OCI-LY3 (cell line): Measurements from ENCODE around the gene PLEK2.
"Not testable (repeated sequence)": the region's sequence is repeated elsewhere in the genome, so short reads cannot be mapped to it uniquely, and the experiment has no call there.

ENCODE experiments used
- H2AFZ ChIP-seq: fragments of 200-600, 300-600 bp; shearing (Covaris generic); 2 replicates; pipeline ENCODE4 v1.6.0; 2014; ENCODE audit warnings: antibody characterized with exemption, low read depth, low read length
- H3K27ac ChIP-seq: fragments of 200-600, 300-600 bp; sonication (generic); 2 replicates; pipeline ENCODE4 v1.5.1; 2014; ENCODE audit warnings: mild to moderate bottlenecking, low read length, moderate library complexity, mixed read lengths
- H3K27me3 ChIP-seq: fragments of 200-600, 300-600 bp; sonication (generic); 2 replicates; pipeline ENCODE4 v1.6.1; 2014; ENCODE audit warnings: low read depth, low read length, mixed read lengths
- H3K36me3 ChIP-seq: fragments of 200-600, 300-600 bp; sonication (generic); replicated peaks from 2 replicates; pipeline ENCODE3; 2014; ENCODE audit warnings: low read depth, low read length, mixed read lengths
- H3K4me1 ChIP-seq: fragments of 300-600, 200-600 bp; sonication (generic); 2 replicates; pipeline ENCODE4 v1.6.1; 2014; ENCODE audit warnings: low read length, mixed read lengths
- H3K4me2 ChIP-seq: fragments of 200-600, 300-600 bp; sonication (generic); 2 replicates; pipeline ENCODE4 v1.6.1; 2014; ENCODE audit warnings: low read length, mixed read lengths
- H3K4me3 ChIP-seq: fragments of 300-600, 200-600 bp; sonication (generic); 2 replicates; pipeline ENCODE4 v1.5.1; 2014; ENCODE audit warnings: antibody characterized with exemption, mild to moderate bottlenecking, low read length, moderate library complexity
- H3K79me2 ChIP-seq: fragments of 300-600, 200-600 bp; shearing (Covaris generic); 2 replicates; pipeline ENCODE4 v1.6.1; 2014; ENCODE audit warnings: mild to moderate bottlenecking, low read length, mixed read lengths
- H3K9ac ChIP-seq: fragments of 300-600, 200-600 bp; shearing (Covaris generic); 2 replicates; pipeline ENCODE4 v1.6.0; 2014; ENCODE audit warnings: mild to moderate bottlenecking, low read length, moderate library complexity
- H3K9me3 ChIP-seq: fragments of 200-600, 300-600 bp; shearing (Covaris generic); 2 replicates; pipeline ENCODE4 v1.6.1; 2014; ENCODE audit warnings: low read length, mixed read lengths; ENCODE audit not compliant: insufficient read depth
- H4K20me1 ChIP-seq: fragments of 200-600, 300-600 bp; sonication (generic); 2 replicates; pipeline ENCODE4 v1.6.1; 2016; ENCODE audit warnings: low read length, mixed read lengths; ENCODE audit not compliant: insufficient read depth
- CTCF ChIP-seq: fragments of 200-600, 300-600 bp; sonication (generic); IDR thresholded peaks from 2 replicates; pipeline ENCODE4 v1.5.1; 2014; ENCODE audit warnings: antibody characterized with exemption, low read length, low read depth
- EZH2phosphoT487 ChIP-seq: fragments of 200-600 bp; shearing (Covaris generic); IDR thresholded peaks from 2 replicates; pipeline ENCODE4 v1.6.1; 2018; ENCODE audit warnings: antibody characterized with exemption, mixed run types, low read depth

Gene PLEK2

GRCh38 chr14:67456732-67457131 is 44.8 kb upstream of the PLEK2 start:
- Histone ChIP-seq H3K4me2 (no peak overlapping the region), H3K9ac (no peak overlapping the region), H3K4me3 (no peak overlapping the region), H3K36me3 (no peaks in the 10 kb centered on the region), H3K79me2 (no peaks in the 10 kb centered on the region), H3K9me3 (no peaks in the 10 kb centered on the region), H3K27me3 (peaks cover 53% of the 10 kb centered on the region), H2AFZ (no peak overlapping the region), H4K20me1 (no peaks in the 10 kb centered on the region), H3K27ac (no peak overlapping the region), H3K4me1 (peaks cover 6% of the 10 kb centered on the region)
- no peak for TF ChIP-seq CTCF
- TF ChIP-seq EZH2phosphoT487 = no peak

- H3K9ac ChIP-seq = no peak overlapping the region
- H3K4me2 ChIP-seq = no peak overlapping the region
- no peak overlapping the region for H2AFZ ChIP-seq
- no peak overlapping the region for H3K27ac ChIP-seq
- H3K79me2 ChIP-seq = no peaks in the 10 kb centered on the region
- H3K4me3 ChIP-seq = no peak overlapping the region
- H3K27me3 ChIP-seq = peaks cover 30% of the 10 kb centered on the region
- TF ChIP-seq CTCF (0 out of 2 replicates have a peak, but pooled peaks have one; percentile 7), EZH2phosphoT487 (no peak)
- H3K36me3 ChIP-seq = no peaks in the 10 kb centered on the region
- no peaks in the 10 kb centered on the region for H3K9me3 ChIP-seq
- H4K20me1 ChIP-seq = no peaks in the 10 kb centered on the region
- no peaks in the 10 kb centered on the region for H3K4me1 ChIP-seq
Observed at GRCh38 chr14:67453575-67454300, 41.8 kb upstream of the PLEK2 start.

- peaks cover 26% of the 10 kb centered on the region for H3K27me3 ChIP-seq
- not testable (repeated sequence) for H3K36me3 ChIP-seq, H3K4me1 ChIP-seq, H2AFZ ChIP-seq, H3K9ac ChIP-seq, H3K4me3 ChIP-seq, H3K4me2 ChIP-seq, H3K79me2 ChIP-seq, H3K9me3 ChIP-seq, H3K27ac ChIP-seq, H4K20me1 ChIP-seq
Observed at GRCh38 chr14:67451667-67452066, 39.7 kb upstream of the PLEK2 start.

GRCh38 chr14:67449096-67449495 is 37.1 kb upstream of the PLEK2 start:
- H3K9ac ChIP-seq = no peak overlapping the region
- no peak overlapping the region for H3K4me2 ChIP-seq
- TF ChIP-seq CTCF = no peak
- no peak for TF ChIP-seq EZH2phosphoT487
- H3K36me3 ChIP-seq = no peaks in the 10 kb centered on the region
- H3K4me3 ChIP-seq = no peak overlapping the region
- no peaks in the 10 kb centered on the region for H3K9me3 ChIP-seq
- H4K20me1 ChIP-seq = no peaks in the 10 kb centered on the region
- no peak overlapping the region for H3K27ac ChIP-seq
- no peaks in the 10 kb centered on the region for H3K79me2 ChIP-seq
- no peaks in the 10 kb centered on the region for H3K4me1 ChIP-seq
- no peak overlapping the region for H2AFZ ChIP-seq
- peaks cover 36% of the 10 kb centered on the region for H3K27me3 ChIP-seq
